ENCODE results near the gene LAT.

Gene LAT

GRCh38 chr16:29007730-29008593, 23.1 kb downstream of the LAT start:
- peak; percentile 70 for DNase-seq (ENCODE audit: low read depth)

DNA sequence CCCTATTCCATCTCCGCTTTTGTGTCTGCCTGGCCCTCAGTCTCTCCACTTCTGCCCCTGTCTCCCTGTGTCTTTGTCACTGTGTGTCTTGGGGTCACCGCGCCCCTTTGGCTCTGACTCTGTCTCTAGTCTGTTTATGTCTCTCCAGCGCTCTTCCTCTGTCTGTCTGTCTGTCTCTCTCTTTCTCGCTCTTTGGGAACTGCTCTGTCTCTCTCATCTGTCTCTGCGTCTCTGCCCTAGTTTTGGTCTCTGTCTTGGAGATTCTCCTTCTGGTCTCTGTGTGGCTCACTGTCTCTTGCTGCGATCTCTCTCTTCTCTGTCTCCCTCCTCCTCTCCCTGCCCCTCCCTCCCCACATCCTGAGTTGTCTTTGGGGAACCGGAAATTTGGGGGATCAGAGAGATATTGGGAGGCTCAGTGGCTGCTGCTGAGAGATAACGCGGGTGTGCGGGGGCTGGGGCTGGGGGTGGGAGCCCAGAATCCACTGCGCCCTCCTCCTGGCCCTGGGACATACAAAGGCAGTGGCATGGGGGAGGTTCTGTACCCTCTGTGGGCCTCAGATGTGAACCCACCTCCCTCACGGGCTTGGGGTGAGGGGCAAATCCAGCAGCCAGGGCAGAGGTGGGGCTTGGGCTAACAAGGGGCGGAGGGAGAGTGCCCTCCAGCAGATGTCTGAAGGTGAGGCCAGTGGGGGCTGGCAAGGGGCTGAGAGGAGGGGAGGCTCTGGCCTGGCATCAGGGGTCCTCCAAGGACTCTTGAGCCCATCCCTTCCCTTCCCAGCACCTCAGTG, 24.4 kb downstream of the LAT start:
- DNase-seq (ENCODE audit: low read depth) = peak; percentile 38

DNA sequence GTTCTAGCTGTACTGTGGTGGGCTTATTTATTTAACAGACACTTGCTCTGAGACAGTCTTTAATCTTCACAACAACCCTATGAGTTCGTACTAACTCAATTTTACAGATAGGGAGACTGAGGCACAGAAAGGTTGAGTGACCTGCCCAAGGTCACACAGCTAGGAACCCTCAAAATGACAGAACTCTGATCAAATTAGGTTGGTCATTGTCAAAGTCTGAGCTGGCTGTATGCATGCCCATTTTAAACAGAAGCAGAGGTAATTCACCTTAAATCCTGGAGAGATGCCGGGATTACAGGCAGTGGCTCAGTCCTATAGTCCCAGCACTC, 24.9 kb downstream of the LAT start:
- DNase-seq (ENCODE audit: low read depth) = no peak

GRCh38 chr16:29011112-29011511, 26.3 kb downstream of the LAT start:
- no peak for DNase-seq (ENCODE audit: low read depth)

DNA sequence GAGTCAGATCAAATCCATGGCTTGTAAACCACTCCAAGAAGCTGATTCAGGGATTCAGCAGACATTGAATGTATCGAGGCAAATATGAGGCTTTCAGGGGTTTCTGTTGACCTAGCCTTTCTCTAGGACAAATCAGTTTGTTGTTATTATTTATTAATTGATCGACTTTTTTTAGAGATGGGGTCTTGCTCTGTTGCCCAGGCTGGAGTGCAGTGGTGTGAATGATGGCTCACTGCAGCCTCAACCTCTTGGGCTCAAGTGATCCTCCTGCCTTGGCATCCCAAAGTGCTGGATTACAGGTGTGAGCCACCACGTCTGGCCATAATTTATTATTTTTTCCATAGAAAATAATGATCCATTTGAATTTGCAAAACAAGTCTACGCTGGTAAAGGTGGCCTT, 27.0 kb downstream of the LAT start:
- no peak for DNase-seq (ENCODE audit: low read depth)

DNA sequence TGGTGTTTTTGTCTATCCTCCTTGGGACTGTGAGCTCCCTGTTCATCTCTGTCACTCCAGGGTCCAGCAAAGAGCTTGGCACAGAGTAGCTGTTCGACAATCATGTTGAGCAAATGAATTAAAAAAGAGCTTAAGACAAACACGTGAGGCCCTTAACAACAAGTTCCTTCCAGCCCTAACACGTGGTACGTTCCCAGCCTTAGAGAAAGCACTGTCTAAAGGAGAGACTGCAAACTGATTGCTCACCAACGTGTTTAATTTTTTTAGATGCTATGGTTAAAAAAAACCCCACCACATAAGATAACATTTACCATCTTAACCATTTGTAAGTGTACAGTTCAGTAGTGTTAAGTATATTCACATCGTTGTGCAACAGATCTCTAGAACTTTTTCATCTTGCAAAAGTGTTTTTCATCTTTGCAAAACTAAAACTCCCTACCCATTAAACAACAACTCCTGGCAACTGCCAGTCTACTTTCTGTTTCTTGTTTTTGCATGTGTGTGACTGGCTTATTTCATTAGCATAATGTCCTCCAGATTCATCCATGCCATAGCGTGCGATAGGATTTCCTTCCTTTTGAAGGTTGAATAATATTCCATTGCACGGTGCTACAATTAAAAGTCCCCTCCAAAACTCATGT, 28.2 kb downstream of the LAT start:
- no peak for DNase-seq (ENCODE audit: low read depth)

- no peak for DNase-seq (ENCODE audit: low read depth)
Observed at GRCh38 chr16:29014561-29015069, 29.8 kb downstream of the LAT start.

DNA sequence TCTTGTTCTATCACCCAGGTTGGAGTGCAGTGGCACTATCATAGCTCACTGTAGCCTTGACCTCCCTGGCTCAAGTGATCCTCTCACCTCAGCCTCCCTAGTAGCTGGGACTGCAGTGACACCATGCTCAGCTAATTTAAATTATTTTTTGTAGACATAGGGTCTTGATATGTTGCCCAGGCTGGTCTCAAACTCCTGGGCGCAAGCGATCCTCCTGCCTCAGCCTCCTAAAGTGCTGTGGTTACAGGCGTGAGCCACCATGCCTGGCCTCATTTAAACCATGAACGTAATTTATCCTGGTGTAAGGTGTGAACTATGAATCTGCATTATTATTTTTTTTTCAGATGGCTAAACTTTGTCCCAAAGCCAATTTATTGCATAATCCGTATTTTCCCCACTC, 37.3 kb downstream of the LAT start:
- DNase-seq (ENCODE audit: low read depth) = no peak

DNA sequence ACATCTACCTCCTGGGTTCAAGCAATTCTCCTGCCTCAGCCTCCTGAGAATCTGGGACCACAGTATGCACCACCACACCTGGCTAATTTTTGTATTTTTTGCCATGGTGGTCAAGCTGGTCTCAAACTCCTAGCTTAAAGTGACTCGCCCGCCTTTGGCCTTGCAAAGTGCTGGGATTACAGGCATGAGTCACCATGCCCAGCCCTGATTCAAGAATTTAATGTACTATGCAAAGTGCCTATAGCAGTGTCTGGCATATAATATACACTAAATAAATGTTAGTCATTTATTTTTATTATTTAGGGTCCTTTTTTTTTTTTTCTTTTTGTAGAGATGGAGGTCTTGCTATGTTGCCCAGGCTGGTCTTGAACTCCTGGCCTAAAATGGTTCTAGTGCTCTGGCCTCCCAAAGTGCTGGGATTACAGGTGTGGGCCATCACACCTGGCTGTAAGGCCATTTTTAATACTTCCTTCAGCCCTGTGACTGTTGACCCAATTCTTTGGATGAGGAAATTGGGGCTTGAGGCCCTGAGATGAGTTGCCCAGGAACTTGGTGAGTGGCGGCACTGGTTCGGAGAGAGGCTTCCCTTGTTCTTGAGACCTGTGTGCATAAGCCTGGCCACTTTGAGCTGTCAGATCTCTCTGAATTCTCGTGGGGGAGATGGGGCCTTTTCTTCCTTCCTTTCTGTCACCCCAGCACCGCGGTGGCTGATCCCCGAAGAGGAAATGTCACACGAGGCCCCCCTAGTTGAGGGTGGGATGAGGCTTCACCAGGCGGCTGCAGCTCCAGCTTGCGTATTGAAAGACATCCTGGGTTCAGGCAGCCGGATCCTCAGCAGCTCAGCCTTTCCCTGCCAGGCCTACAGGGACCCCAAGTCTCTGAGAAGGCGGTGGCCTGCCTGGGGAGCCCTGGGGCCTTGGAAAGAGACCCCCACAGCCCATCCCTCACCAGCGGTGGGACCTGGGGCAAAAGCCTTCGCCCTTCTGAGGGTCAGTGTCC, 38.7 kb downstream of the LAT start:
- DNase-seq (ENCODE audit: low read depth) = no peak

DNA sequence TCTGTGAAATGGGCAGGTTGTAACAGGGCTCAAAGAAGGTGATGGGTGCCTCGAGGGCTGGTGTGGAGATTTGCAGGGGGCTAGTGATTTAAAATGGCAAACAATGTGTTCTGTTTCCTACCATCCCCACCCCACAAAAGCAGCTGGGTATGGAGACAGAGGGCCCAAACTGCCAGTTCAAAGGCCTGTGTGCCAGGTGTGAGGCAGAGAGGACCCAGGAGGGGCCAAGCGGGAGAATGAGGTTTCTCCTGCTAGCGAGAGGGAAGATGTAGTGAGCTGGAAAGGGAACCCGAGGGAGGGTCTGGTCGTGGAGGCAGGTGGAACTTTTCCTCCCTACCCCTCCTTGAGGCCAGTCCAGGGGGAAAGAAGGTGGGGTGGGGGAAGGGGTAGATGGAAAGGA, 39.4 kb downstream of the LAT start:
- no peak for DNase-seq (ENCODE audit: low read depth)

- DNase-seq (ENCODE audit: low read depth) = no peak
Observed at GRCh38 chr16:29025218-29025617, 40.4 kb downstream of the LAT start.

DNA sequence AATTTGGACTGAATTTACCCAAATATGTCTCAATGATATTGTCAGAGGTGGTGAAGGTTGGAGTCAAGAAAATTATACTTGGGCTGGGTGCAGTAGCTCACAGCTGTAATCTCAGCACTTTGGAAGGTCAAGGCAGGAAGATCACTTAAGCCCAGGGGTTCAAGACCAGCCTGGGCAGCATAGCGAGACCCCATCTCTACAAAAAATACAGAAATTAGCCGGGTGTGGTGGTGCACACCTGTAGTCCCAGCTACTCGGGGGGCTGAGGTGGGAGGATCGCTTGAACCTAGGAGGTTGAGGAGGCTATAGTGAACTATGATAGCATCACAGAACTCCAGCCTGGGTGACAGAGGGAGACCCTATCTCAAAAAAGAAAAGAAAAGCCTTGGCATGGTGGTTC, 40.9 kb downstream of the LAT start:
- no peak for DNase-seq (ENCODE audit: low read depth)

DNA sequence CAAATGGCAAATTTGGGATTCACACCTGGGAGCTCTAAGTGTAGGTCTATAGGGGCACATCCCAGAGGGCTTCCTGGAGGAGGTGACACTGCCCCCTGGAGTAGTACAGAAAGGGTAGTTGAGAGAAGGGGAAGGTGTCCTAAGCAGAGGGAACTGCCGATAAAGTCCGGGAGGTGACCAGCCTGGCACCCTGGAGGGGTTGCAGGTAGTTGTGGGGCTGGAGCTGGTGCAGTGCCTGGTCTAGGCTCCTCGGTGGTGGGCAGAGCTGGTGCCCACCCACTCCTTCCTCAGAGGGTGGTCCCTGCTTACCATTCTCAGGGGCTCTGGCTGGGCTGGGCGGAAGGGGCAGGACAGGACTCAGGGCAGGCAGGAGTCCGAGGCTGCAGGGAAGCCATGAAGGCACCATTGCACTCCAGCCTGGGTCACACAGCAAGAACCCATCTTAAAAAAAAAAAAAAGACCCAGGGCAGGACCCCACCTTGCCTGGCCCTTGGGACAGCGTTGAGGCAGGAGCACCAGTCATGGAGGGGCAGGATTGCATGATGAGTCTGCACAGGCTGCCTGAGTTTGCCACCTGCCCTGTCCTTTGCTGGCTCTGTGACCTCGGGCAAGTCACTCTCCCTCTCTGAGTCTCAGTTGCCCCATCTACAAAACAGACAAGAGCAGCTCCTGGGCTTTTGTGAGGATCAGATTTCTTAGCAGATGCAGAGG, 43.8 kb downstream of the LAT start:
- no peak for DNase-seq (ENCODE audit: low read depth)

DNA sequence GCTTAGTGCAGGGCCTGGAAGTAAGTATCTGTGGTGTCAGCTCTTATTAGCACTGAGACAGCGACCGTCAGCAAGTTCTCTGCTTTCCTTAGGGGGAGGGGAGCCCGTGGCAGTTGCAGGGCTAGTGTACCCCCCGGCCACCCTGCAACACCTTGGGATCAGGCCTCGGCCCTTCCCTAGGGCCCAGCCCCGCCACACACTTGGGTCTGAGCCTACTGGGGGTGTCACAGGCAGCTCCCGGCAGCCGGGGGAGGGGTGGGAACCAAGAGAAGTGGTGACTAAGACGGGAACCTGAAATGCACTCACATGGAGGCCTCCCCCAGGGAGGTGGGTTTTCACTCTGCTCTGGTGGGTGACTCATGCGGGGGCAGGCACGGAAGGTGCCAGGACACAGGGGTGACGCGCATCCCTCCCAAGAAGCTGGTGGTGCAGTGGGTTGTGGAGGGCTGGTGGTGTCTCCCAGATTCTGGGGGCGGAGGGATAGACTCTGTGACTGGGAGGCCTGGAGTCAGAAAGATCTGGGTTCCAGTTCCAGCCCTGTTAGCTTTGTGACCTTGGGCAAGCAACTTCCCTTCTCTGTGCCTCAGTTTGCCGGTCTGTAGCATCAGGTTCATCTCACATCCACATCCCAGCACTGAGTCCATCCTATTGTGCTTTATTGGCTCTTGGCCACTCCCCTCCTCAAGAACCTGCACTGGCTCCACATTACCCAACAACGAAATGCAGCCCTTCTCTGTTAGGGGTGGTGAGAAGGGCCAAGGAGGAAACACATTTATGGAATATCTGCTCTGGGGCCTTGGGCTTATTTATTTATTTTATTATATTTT, 44.5 kb downstream of the LAT start:
- DNase-seq (ENCODE audit: low read depth) = peak; percentile 87

GRCh38 chr16:29030086-29030840, 45.4 kb downstream of the LAT start:
- DNase-seq (ENCODE audit: low read depth) = no peak

Measured in activated T-cell treated with anti-CD3 and anti-CD28 coated beads for 24 hours (primary cell).